Colonic mucosa (tissue), 4 donors: ENCODE measurements around the gene GTPBP4. TPM values are rescaled to one million over a fixed set of nuclear protein-coding genes. Genes with fewer than 3 reads are reported as not detected.

ENCODE experiments used
- DNase-seq: peaks from one replicate; pipeline ENCODE4 v3.0.0-alpha.2; 2020
- H3K27ac ChIP-seq: fragments of 200-600 bp; one replicate; pipeline ENCODE4 v1.8.0; 2021
- H3K27me3 ChIP-seq: fragments of 200-600 bp; one replicate; pipeline ENCODE4 v1.8.0; 2021
- H3K36me3 ChIP-seq: fragments of 200-600 bp; one replicate; pipeline ENCODE4 v1.8.0; 2021
- H3K4me1 ChIP-seq: fragments of 200-600 bp; one replicate; pipeline ENCODE4 v1.8.0; 2021; ENCODE audit warnings: mild to moderate bottlenecking
- H3K4me3 ChIP-seq: fragments of 200-600 bp; one replicate; pipeline ENCODE4 v1.8.0; 2021
- H3K9ac ChIP-seq, 2 donors: one replicate each; pipeline ENCODE4 v1.7.0; 2013; ENCODE audit warnings: control low read depth in 2 of 2, low read depth in 2 of 2, low read length in 2 of 2
- H3K9me3 ChIP-seq: fragments of 200-600 bp; one replicate; pipeline ENCODE4 v1.8.0; 2021
- intact Hi-C: fragments of 100-400 bp; cut with DNase I; formaldehyde crosslinking; loops from one replicate; pipeline ENCODE4 v1.14.1; 2022
- total RNA-seq, 2 donors: library from RNA; stranded (reverse); fragmentation: NEBNext Ultra II Directional in 1 of 2; extraction: Animal tissue kit (Norgen Biotek cat#: 25700) in 1 of 2; gene quantifications; one replicate each; pipeline ENCODE4 v1.2.1, GENCODE V29; 2021
- TF ChIP-seq, protein P1 (sequence below): fragments of 200-600 bp; IDR thresholded peaks from one replicate; pipeline ENCODE4 v1.8.0; 2022; ENCODE audit warnings: antibody characterized with exemption, mild to moderate bottlenecking
- donor health status: healthy.
- donor health status: DM: no; HTN: no; CAD: no.
- donor health status: DM: no; HTN: no; CAD: no.

The GTPBP4 gene
- total RNA-seq, 2 donors from 2014 or later: 22.4 to 43.6 TPM

- intact Hi-C loops: no loop called here
- Histone ChIP-seq H3K27ac (no peak overlapping the region), H3K27me3 (no peaks in the 10 kb centered on the region), H3K9ac (no peak overlapping the region), H3K4me3 (no peak overlapping the region), H3K9me3 (no peaks in the 10 kb centered on the region), H3K36me3 (no peaks in the 10 kb centered on the region), H3K4me1 (no peaks in the 10 kb centered on the region)
- DNase-seq: no peak
- TF ChIP-seq, protein P1, sequence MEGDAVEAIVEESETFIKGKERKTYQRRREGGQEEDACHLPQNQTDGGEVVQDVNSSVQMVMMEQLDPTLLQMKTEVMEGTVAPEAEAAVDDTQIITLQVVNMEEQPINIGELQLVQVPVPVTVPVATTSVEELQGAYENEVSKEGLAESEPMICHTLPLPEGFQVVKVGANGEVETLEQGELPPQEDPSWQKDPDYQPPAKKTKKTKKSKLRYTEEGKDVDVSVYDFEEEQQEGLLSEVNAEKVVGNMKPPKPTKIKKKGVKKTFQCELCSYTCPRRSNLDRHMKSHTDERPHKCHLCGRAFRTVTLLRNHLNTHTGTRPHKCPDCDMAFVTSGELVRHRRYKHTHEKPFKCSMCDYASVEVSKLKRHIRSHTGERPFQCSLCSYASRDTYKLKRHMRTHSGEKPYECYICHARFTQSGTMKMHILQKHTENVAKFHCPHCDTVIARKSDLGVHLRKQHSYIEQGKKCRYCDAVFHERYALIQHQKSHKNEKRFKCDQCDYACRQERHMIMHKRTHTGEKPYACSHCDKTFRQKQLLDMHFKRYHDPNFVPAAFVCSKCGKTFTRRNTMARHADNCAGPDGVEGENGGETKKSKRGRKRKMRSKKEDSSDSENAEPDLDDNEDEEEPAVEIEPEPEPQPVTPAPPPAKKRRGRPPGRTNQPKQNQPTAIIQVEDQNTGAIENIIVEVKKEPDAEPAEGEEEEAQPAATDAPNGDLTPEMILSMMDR: no peak
These were observed 25.0 kb upstream of the GTPBP4 start for GRCh38 chr10:963186-963585.

GRCh38 chr10:963655-964054, 24.6 kb upstream of the GTPBP4 start:
- intact Hi-C loops: no loop called here
- no peak for DNase-seq
- H3K4me1 ChIP-seq: no peaks in the 10 kb centered on the region
- H3K27ac ChIP-seq: no peak overlapping the region
- no peak overlapping the region for H3K4me3 ChIP-seq
- no peak overlapping the region for H3K9ac ChIP-seq
- no peaks in the 10 kb centered on the region for H3K9me3 ChIP-seq
- H3K36me3 ChIP-seq: no peaks in the 10 kb centered on the region
- TF ChIP-seq, protein P1: no peak
- no peaks in the 10 kb centered on the region for H3K27me3 ChIP-seq

DNA sequence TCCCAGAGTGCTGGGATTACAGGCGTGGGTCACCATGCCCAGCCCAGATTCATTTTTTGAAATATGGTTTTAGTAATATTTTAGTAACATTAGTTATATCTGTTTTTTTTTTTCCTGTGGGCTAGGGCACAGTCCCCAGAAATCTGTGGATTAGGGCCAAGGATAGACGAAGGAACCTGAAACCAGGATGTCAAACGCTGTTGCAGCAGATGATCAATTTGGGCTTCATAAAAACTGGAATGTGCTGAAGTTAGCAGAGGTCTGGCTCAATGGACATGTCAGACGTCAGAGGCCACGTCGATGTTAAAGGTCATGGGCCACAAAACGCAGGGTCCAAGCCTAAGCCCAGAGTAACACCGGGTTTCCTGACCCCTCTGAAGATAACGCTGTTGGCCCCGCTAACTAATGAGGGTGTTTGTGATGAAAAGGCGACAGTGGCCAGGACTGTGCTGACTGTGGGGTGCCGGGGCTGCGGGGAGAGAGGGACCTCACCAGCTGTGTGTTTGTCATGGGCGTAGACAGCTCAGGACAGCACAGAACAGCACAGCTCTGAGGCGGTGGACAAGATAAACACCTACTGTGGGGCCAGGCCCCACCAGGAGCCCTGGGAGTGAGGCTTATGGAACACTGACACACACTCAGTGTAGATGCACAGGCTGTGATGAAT, 23.8 kb upstream of the GTPBP4 start:
- Histone ChIP-seq H3K36me3 (no peaks in the 10 kb centered on the region), H3K27ac (no peak overlapping the region), H3K9ac (no peak overlapping the region), H3K4me3 (no peak overlapping the region), H3K4me1 (no peaks in the 10 kb centered on the region), H3K27me3 (no peaks in the 10 kb centered on the region), H3K9me3 (no peaks in the 10 kb centered on the region)
- DNase-seq: no peak
- intact Hi-C loops: no loop called here
- TF ChIP-seq, protein P1: no peak

DNA sequence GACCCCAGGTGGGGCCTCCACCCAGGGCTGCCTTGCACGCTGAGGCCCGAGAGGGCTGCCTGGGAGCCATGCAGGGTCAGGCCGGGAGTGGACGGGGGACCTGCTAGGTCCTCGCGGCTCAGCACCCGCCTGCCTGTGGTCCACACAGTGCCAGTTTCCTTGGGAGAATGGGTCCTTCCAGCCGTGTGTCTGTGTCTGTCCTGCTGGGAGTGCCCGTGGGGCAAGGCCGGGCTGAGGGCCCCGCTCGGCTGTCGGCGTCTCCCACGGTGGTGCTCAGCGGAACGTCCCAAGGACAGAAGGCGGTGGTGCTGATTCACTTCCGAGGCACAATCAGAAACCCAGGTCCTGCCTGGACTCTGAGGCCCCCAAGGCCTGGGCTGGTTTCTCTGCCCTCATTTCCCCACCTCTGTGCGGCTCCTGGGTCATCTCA, 23.2 kb upstream of the GTPBP4 start:
- no peak overlapping the region for H3K9ac ChIP-seq
- H3K27me3 ChIP-seq: no peaks in the 10 kb centered on the region
- H3K4me3 ChIP-seq: no peak overlapping the region
- H3K36me3 ChIP-seq: no peaks in the 10 kb centered on the region
- intact Hi-C loops: no loop called here
- DNase-seq: no peak
- H3K27ac ChIP-seq: no peak overlapping the region
- TF ChIP-seq, protein P1: no peak
- H3K9me3 ChIP-seq: no peaks in the 10 kb centered on the region
- H3K4me1 ChIP-seq: no peaks in the 10 kb centered on the region

DNA sequence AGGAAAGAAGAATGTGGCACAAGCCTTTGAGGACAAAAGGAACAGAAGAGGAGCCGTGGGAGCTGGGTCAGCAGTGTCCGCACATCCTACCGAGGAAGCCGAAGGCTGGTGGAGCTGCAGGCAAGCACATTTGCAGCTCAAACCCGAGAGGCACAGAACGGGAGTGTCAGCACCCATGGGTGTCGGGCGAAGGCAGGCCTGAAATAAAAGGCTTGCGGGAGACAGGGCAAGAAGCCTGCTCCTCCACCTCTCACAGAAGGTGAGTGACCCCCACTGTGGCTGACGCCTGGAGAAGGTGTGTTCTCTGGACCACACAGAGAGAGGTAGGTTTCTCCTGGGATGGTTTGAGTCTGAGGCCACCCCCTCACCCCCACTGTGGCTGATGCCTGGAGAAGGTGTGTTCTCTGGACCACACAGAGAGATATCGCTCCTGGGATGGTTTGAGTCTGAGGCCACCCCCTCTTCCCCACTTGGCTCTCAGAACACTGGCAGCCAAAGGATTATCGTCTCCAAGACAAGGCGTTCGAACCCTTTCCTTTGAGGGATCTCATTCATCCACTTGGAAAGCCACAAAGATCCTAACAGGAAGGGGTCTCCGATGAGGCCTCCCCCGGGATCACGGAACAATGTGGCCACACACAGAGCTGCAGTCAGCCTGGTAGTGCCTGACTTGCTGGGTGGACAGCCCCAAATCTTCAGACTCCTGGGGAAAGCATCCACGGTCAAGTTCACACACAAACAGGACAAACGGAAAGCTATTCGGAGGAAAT, 21.6 kb upstream of the GTPBP4 start:
- intact Hi-C loops: no loop called here
- Histone ChIP-seq H3K27ac (no peak overlapping the region), H3K9me3 (no peaks in the 10 kb centered on the region), H3K4me3 (no peak overlapping the region), H3K9ac (no peak overlapping the region), H3K36me3 (no peaks in the 10 kb centered on the region), H3K4me1 (no peaks in the 10 kb centered on the region), H3K27me3 (no peaks in the 10 kb centered on the region)
- TF ChIP-seq, protein P1: no peak
- no peak for DNase-seq
